ENCODE data around the gene LRP1B. TPM values are rescaled to one million over a fixed set of nuclear protein-coding genes. Genes with fewer than 3 reads are reported as not detected.

LRP1B gene
- total RNA-seq, 4 donors from 2014 or later: 0.42 to 0.71 (median 0.65) TPM

- Histone ChIP-seq H3K4me3 (no peak overlapping the region), H3K36me3 (no peaks in the 10 kb centered on the region), H3K27ac (replicated peaks in 1 of 4) (no peak overlapping the region), H3K4me1 (no peaks in the 10 kb centered on the region), H3K9me3 (no peaks in the 10 kb centered on the region), H3K27me3 (no peaks in the 10 kb centered on the region)
- intact Hi-C loops (cut with DNase I): no loop called here
- DNase-seq (ENCODE audit: extremely low spot score): no peak
- TF ChIP-seq CTCF (IDR thresholded peaks at IDR 0.05) (no peak), POLR2A (IDR thresholded peaks at IDR 0.05; ENCODE audit: low read depth) (no peak), EP300 (IDR thresholded peaks at IDR 0.05) (no peak), POLR2AphosphoS5 (IDR thresholded peaks at IDR 0.05) (no peak)
- 80% methylated on average over 4 of the region's 4 CpGs for WGBS
These were observed 231.1 kb downstream of the LRP1B start for GRCh38 chr2:141899740-141900139.

- Histone ChIP-seq H3K9me3 (no peaks in the 10 kb centered on the region), H3K27me3 (no peaks in the 10 kb centered on the region), H3K4me1 (no peaks in the 10 kb centered on the region), H3K36me3 (no peaks in the 10 kb centered on the region), H3K4me3 (no peak overlapping the region), H3K27ac (replicated peaks in 1 of 4) (no peak overlapping the region)
- DNase-seq (ENCODE audit: extremely low spot score): no peak
- TF ChIP-seq CTCF (IDR thresholded peaks at IDR 0.05) (no peak), POLR2A (IDR thresholded peaks at IDR 0.05; ENCODE audit: low read depth) (no peak)
- intact Hi-C loops (cut with DNase I): no loop called here
- 100% methylated on average over 1 of the region's 1 CpG for WGBS
These were observed 241.0 kb downstream of the LRP1B start for GRCh38 chr2:141889788-141890187.

- 88% methylated on average over 1 of the region's 1 CpG for WGBS
- no peaks in the 10 kb centered on the region for H3K36me3 ChIP-seq
- H3K4me3 ChIP-seq: no peak overlapping the region
- intact Hi-C loops (cut with DNase I): no loop called here
- no peak for TF ChIP-seq CTCF (IDR thresholded peaks at IDR 0.05)
- TF ChIP-seq POLR2AphosphoS5 (IDR thresholded peaks at IDR 0.05): no peak
- no peak for TF ChIP-seq EP300 (IDR thresholded peaks at IDR 0.05)
- no peak for TF ChIP-seq POLR2A (IDR thresholded peaks at IDR 0.05; ENCODE audit: low read depth)
- no peak overlapping the region for H3K27ac ChIP-seq (replicated peaks in 1 of 4)
- no peaks in the 10 kb centered on the region for H3K4me1 ChIP-seq
- no peaks in the 10 kb centered on the region for H3K9me3 ChIP-seq
- no peaks in the 10 kb centered on the region for H3K27me3 ChIP-seq
- DNase-seq (ENCODE audit: extremely low spot score): no peak
These were observed 241.7 kb downstream of the LRP1B start for GRCh38 chr2:141888987-141889555.

GRCh38 chr2:141887363-141887762, 243.5 kb downstream of the LRP1B start:
- Histone ChIP-seq H3K27ac (replicated peaks in 1 of 4) (no peak overlapping the region), H3K4me1 (no peaks in the 10 kb centered on the region), H3K27me3 (no peaks in the 10 kb centered on the region), H3K36me3 (no peaks in the 10 kb centered on the region), H3K4me3 (no peak overlapping the region), H3K9me3 (no peaks in the 10 kb centered on the region)
- intact Hi-C loops (cut with DNase I): no loop called here
- no peak for TF ChIP-seq POLR2A (IDR thresholded peaks at IDR 0.05; ENCODE audit: low read depth)
- TF ChIP-seq POLR2AphosphoS5 (IDR thresholded peaks at IDR 0.05): no peak
- TF ChIP-seq CTCF (IDR thresholded peaks at IDR 0.05): no peak
- WGBS: 90% methylated on average over 3 of the region's 3 CpGs
- DNase-seq (ENCODE audit: extremely low spot score): no peak

GRCh38 chr2:141878016-141878415, 252.8 kb downstream of the LRP1B start:
- Histone ChIP-seq H3K9me3 (no peaks in the 10 kb centered on the region), H3K27ac (replicated peaks in 1 of 4) (no peak overlapping the region), H3K4me1 (no peaks in the 10 kb centered on the region), H3K36me3 (no peaks in the 10 kb centered on the region), H3K27me3 (no peaks in the 10 kb centered on the region), H3K4me3 (no peak overlapping the region)
- intact Hi-C loops (cut with DNase I): no loop called here
- no peak for DNase-seq (ENCODE audit: extremely low spot score)
- 91% methylated on average over 1 of the region's 1 CpG for WGBS
- TF ChIP-seq POLR2AphosphoS5 (IDR thresholded peaks at IDR 0.05) (no peak), CTCF (IDR thresholded peaks at IDR 0.05) (no peak), EP300 (IDR thresholded peaks at IDR 0.05) (no peak), POLR2A (IDR thresholded peaks at IDR 0.05; ENCODE audit: low read depth) (no peak)

Measured in esophagus muscularis mucosa (tissue), 4 donors.